AG04450 (cell line): Measurements from ENCODE around the gene WFDC9. TPM values are rescaled to one million over a fixed set of nuclear protein-coding genes. Genes with fewer than 3 reads are reported as not detected.

Experiments used
- CTCF ChIA-PET: fragments of 300-600, 350-600 bp; formaldehyde crosslinking; extraction: SDS; loops from one replicate; lab custom pipeline; 2022; ENCODE audit warnings: antibody characterized with exemption, inconsistent platforms; lab: Charles Lee
- POLR2A ChIA-PET: fragments of 350-600 bp; formaldehyde crosslinking; extraction: SDS; loops from one replicate; lab custom pipeline; 2021; ENCODE audit warnings: antibody characterized with exemption, inconsistent platforms; lab: Yijun Ruan, JAX
- DNase-seq: peaks from one replicate; pipeline ENCODE4 v3.0.0-alpha.2; 2011; ENCODE audit warnings: low read depth, low spot score
- H3K27ac ChIP-seq: one replicate; pipeline ENCODE4 v1.5.1; 2012; ENCODE audit warnings: low read depth, low read length, control low read depth
- H3K27me3 ChIP-seq: one replicate; pipeline ENCODE4 v1.6.0; 2012; ENCODE audit warnings: low read length; ENCODE audit not compliant: control insufficient read depth, insufficient read depth
- H3K4me3 ChIP-seq: 2 replicates; pipeline ENCODE4 v1.5.1; 2011; ENCODE audit warnings: mild to moderate bottlenecking, low read depth, low read length, control low read depth
- H3K9me3 ChIP-seq: 2 replicates; pipeline ENCODE4 v1.5.1; 2012; ENCODE audit warnings: low read length; ENCODE audit not compliant: control insufficient read depth, insufficient read depth
- polyA plus RNA-seq: library from polyadenylated mRNA; depleted of rRNA; stranded (reverse); fragments of >200 nt; gene quantifications from 2 replicates; pipeline ENCODE4 v1.2.3, GENCODE V29; 2011
- TF ChIP-seq, protein P1 (sequence below): IDR thresholded peaks from 2 replicates; pipeline ENCODE4 v1.5.1; 2011; ENCODE audit warnings: low read depth, low read length, control low read depth, inconsistent platforms

Gene WFDC9
- polyA plus RNA-seq, 1 experiment: not detected

DNA sequence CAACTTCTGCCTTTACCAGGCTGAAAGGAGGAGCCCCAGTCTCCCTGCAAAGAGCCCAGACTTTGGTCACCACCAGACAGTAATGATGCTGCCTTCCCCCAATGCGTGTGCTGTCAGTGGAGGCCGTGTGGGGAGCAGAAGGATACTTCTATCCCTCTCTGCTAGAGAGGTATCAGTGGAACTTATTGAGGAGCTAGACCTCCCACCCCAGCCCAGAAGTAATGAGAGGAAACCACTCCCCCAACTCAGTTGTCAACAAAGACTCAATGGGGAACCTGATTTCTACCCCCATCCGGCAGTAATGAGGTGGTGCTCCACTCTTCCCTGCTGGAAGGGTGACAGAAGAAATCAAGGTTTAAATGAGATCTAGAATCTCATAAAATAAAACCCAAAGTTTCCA lies 47.6 kb downstream of the WFDC9 start:
- H3K27ac ChIP-seq: no peak overlapping the region
- TF ChIP-seq, protein P1, sequence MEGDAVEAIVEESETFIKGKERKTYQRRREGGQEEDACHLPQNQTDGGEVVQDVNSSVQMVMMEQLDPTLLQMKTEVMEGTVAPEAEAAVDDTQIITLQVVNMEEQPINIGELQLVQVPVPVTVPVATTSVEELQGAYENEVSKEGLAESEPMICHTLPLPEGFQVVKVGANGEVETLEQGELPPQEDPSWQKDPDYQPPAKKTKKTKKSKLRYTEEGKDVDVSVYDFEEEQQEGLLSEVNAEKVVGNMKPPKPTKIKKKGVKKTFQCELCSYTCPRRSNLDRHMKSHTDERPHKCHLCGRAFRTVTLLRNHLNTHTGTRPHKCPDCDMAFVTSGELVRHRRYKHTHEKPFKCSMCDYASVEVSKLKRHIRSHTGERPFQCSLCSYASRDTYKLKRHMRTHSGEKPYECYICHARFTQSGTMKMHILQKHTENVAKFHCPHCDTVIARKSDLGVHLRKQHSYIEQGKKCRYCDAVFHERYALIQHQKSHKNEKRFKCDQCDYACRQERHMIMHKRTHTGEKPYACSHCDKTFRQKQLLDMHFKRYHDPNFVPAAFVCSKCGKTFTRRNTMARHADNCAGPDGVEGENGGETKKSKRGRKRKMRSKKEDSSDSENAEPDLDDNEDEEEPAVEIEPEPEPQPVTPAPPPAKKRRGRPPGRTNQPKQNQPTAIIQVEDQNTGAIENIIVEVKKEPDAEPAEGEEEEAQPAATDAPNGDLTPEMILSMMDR: no peak
- no peak for DNase-seq
- H3K4me3 ChIP-seq: no peak overlapping the region
- POLR2A ChIA-PET: no interaction called here
- peaks cover 2% of the 10 kb centered on the region for H3K27me3 ChIP-seq
- H3K9me3 ChIP-seq: no peaks in the 10 kb centered on the region
- CTCF ChIA-PET: interaction anchor here (1.0 kb wide), 1 partner anchor 188 kb away, joined by 6 read pairs; no protein-coding TSS in a partner anchor

DNA sequence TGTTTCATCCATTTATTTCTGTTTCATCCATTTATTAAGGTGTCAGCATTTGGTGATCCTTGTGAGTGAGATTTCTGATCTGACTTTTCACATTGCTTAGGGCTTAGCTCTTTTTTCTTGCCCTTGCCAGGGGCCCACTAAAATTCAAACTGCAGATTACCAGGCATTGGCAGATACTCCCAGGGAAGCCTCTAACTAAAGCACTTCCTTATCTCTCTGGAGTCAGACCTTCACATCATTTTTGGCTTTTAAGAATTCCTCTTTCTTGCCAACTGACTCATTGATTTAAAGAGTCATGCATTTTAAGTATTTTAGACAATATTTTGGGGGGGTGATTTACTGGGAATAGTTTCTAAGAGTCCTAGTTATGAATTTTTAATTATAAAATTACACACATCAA lies 49.4 kb downstream of the WFDC9 start:
- no peak for DNase-seq
- Histone ChIP-seq H3K4me3 (no peak overlapping the region), H3K27me3 (peaks cover 2% of the 10 kb centered on the region), H3K27ac (no peak overlapping the region), H3K9me3 (no peaks in the 10 kb centered on the region)
- ChIA-PET POLR2A (no interaction called here), CTCF (no interaction called here)
- TF ChIP-seq, protein P1: no peak

DNA sequence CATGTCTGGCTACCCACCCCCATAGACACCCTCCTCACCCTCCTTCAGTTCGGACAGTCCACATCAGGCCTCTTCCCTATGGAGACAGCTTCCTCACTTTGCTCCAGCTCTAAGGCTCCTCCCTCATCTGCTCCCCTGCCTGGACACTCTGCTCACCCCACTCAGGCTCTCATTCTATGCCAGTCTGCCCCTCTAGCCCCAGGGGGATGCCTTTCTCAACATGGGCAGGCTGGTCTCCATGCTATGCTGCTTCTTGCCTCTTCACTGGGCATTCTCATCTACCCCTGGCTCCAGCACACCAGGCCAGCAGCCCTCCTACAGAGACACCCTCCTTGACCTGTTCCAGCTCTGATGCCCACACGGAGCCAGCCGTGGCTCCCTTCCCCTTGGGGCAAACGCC lies 51.9 kb downstream of the WFDC9 start, which contains the start of gene WFDC8:
Gene WFDC8, minus strand, starts transcription at position 101 of the 400 bp plus-strand sequence. Its CDS starts 37 bp downstream, at position 64.
- no peak within 1 kb of the TSS for H3K27ac ChIP-seq
- peaks cover 2% of the 10 kb centered on the region for H3K27me3 ChIP-seq
- ChIA-PET CTCF (no interaction called here), POLR2A (no interaction called here)
- no peak within 1 kb of the TSS for H3K4me3 ChIP-seq
- no peak for DNase-seq
- TF ChIP-seq, protein P1: no peak
- H3K9me3 ChIP-seq: no peaks in the 10 kb centered on the region

DNA sequence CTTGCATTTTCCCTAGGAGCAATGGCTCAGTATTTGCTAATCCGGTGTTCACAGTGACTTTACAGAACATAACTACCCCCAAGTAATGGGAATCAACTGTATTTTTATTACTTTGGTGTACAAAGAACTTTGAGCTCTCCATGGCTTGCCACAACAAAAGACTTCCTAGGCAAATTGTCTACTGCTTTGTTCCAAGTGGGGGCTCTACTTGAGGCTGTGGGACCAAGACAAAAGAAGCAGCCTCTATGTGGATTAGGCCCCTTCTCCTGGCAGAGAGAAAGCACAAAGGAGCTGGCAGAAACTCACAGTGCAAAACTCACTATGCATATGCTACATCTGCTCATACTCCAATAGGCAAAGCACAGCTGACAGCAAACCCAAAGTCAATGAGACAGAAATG lies 52.9 kb downstream of the WFDC9 start:
- ChIA-PET POLR2A (no interaction called here), CTCF (interaction anchor here (0.5 kb wide), 1 partner anchor 208 kb away, joined by 6 read pairs; no protein-coding TSS in a partner anchor)
- H3K9me3 ChIP-seq: no peaks in the 10 kb centered on the region
- TF ChIP-seq, protein P1: no peak
- no peak for DNase-seq
- H3K27ac ChIP-seq: no peak overlapping the region
- H3K27me3 ChIP-seq: peaks cover 2% of the 10 kb centered on the region
- no peak overlapping the region for H3K4me3 ChIP-seq

DNA sequence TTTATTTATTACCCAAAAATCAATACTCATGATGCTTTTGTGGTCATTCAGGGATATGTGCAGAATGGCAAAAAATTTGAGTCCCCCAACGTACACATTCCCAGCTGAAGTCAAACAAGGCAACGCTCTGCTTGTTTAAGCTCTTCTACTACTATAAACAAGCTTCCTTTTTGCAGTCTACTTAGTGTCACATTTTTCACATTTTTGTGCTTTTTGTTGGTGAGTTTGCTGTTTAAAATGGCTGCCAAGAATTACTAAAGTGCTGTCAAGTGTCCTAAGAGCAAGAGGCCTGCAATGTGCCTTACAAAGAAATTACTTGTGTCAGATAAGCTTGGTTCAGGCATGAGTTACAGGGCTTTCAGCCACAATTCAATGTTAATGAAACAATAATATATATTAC lies 54.1 kb downstream of the WFDC9 start:
- Histone ChIP-seq H3K9me3 (no peaks in the 10 kb centered on the region), H3K4me3 (no peak overlapping the region), H3K27me3 (peaks cover 2% of the 10 kb centered on the region), H3K27ac (no peak overlapping the region)
- ChIA-PET POLR2A (no interaction called here), CTCF (interaction anchor here (0.6 kb wide), 1 partner anchor 257 kb away, joined by 5 read pairs; no protein-coding TSS in a partner anchor)
- TF ChIP-seq, protein P1: no peak
- DNase-seq: no peak
